ENCODE measurements around the gene KRT83.

DNA sequence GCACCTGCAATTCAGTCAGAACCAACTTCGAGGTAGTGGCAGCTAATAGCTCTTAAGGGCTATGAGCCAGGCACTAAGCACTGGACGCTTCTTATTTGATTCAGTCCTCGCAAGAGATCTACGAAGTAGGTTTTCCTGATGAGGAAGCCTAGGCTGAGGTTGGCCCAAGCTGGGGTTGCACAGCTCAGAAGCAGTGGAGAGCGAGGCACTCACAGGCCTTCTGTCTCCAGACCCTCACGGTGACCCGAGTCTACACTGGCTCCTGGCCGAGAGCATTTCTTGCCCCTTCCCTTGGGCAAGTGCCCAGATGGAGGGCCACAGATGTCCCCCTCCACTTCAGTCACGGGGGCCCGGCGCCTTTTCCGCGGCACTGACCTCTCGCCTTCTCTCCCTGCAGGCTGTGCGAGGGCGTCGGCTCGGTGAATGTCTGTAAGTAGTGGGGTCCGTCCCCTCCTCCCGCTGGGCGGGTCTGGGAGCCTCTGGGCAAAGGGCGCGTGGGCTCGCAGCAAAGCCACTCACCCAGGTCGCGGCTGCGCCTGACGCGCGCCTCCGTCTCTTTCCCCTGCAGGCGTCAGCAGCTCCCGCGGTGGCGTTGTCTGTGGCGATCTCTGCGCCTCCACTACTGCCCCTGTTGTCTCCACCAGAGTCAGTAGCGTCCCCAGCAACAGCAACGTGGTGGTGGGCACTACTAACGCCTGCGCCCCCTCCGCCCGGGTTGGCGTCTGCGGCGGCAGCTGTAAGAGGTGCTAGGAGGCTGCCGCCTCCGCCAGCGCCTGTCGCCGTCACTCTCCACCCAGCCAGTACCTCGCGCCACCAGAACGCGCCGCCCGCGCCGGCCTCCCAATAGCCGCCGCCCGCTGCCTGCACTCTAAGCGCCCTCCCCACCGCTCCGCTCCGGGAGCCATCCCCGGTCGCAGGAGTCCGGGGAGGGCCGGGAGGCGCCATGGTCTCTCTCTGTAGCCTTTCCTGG lies 13.1 kb downstream of the KRT83 start:
- TF ChIP-seq, protein P1, sequence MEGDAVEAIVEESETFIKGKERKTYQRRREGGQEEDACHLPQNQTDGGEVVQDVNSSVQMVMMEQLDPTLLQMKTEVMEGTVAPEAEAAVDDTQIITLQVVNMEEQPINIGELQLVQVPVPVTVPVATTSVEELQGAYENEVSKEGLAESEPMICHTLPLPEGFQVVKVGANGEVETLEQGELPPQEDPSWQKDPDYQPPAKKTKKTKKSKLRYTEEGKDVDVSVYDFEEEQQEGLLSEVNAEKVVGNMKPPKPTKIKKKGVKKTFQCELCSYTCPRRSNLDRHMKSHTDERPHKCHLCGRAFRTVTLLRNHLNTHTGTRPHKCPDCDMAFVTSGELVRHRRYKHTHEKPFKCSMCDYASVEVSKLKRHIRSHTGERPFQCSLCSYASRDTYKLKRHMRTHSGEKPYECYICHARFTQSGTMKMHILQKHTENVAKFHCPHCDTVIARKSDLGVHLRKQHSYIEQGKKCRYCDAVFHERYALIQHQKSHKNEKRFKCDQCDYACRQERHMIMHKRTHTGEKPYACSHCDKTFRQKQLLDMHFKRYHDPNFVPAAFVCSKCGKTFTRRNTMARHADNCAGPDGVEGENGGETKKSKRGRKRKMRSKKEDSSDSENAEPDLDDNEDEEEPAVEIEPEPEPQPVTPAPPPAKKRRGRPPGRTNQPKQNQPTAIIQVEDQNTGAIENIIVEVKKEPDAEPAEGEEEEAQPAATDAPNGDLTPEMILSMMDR (IDR thresholded peaks at IDR 0.05; ENCODE audit: low read depth, low read length) = no peak
- TF ChIP-seq EZH2phosphoT487 (IDR thresholded peaks at IDR 0.05; ENCODE audit: low read depth) = no peak
